Testis (tissue), 3 donors: ENCODE measurements around the gene PIF1. TPM values are rescaled to one million over a fixed set of nuclear protein-coding genes. Genes with fewer than 3 reads are reported as not detected.

ENCODE experiments used
- DNase-seq: peaks from one replicate; pipeline ENCODE4 v3.0.0-alpha.2; 2019
- H3K27ac ChIP-seq, 2 donors: fragments of 200-600 bp; sonication (generic); one replicate each; pipeline ENCODE4 v1.5.1; 2019
- H3K27me3 ChIP-seq: fragments of 200-600 bp; sonication (generic); one replicate; pipeline ENCODE4 v1.5.1; 2019
- H3K36me3 ChIP-seq: fragments of 200-600 bp; sonication (generic); one replicate; pipeline ENCODE4 v1.5.1; 2017; ENCODE audit warnings: low read depth; ENCODE audit errors: missing control alignments
- H3K4me1 ChIP-seq: fragments of 200-600 bp; sonication (generic); one replicate; pipeline ENCODE4 v1.5.1; 2019
- H3K4me3 ChIP-seq, 2 donors: fragments of 200-600 bp; sonication (generic); one replicate each; pipeline ENCODE4 v1.5.1; 2017 to 2019
- H3K9me3 ChIP-seq: fragments of 200-600 bp; sonication (generic); one replicate; pipeline ENCODE4 v1.5.1; 2017
- CTCF ChIP-seq, 3 experiments: fragments of 450-650 bp in 2 of 3; fragments of 200-600 bp in 1 of 3; sonication (generic) in 1 of 3; IDR thresholded peaks; one replicate each; pipeline ENCODE4 v1.5.1; 2016 to 2019; ENCODE audit warnings: antibody characterized with exemption in 3 of 3, mild to moderate bottlenecking in 2 of 3, moderate library complexity in 1 of 3
- POLR2A ChIP-seq: fragments of 450-650 bp; IDR thresholded peaks from one replicate; pipeline ENCODE4 v1.6.1; 2017; ENCODE audit warnings: antibody characterized with exemption, mild to moderate bottlenecking, moderate library complexity
- WGBS, 2 donors: methylation state at CpG; one replicate each; pipeline ENCODE4 v1.1.5; 2018; 5-methylcytosine and 5-hydroxymethylcytosine counted together
- intact Hi-C: fragments of 100-400 bp; cut with DNase I; formaldehyde crosslinking; loops from one replicate; pipeline ENCODE4 v1.15.1; 2023; ENCODE audit warnings: low total_unique reads
- polyA plus RNA-seq: library from polyadenylated mRNA; stranded (reverse); fragments of 350-450 nt; fragmentation: Illumina TruSeq; extraction: RNeasy Lipid Tissue Mini Kit (QIAGEN cat#74804); gene quantifications from one replicate; pipeline ENCODE4 v1.2.3, GENCODE V29; 2014; ENCODE audit warnings: low read depth, low replicate concordance; ENCODE audit not compliant: insufficient read depth
- total RNA-seq, 2 donors: library from RNA; depleted of rRNA; stranded (reverse); fragments of >200 nt; gene quantifications; one replicate each; pipeline ENCODE4 v1.2.3, GENCODE V29; 2016

PIF1 gene
- total and polyA plus RNA-seq, 3 donors from 2014 or later, result 3.4 to 19.1 (median 6.9) TPM

DNA sequence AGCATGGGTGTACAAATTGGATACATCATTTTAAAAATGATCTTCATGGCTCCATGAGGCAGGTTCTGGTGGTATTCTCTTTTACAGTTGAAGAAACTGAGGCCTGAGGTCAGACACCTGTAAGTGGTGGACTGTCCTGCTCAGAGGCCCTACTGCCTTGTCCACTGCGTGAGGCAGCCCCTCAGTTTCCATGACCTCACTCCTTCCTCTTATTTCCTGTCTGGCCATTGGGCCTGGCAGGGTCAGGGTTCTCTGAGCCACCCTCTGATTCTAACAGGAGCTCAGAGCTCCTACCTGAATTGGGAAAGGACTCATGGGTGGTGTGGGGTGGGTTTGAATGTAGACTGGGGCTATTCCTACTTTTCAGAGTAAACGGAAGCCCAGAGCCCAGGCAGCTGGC is 33.8 kb upstream of the PIF1 start:
- Histone ChIP-seq H3K36me3 (no peaks in the 10 kb centered on the region), H3K9me3 (no peaks in the 10 kb centered on the region), H3K27me3 (no peaks in the 10 kb centered on the region), H3K4me3 (no peak overlapping the region), H3K4me1 (peaks cover 40% of the 10 kb centered on the region), H3K27ac (no peak overlapping the region)
- intact Hi-C loops, result no loop called here
- TF ChIP-seq CTCF (IDR thresholded peaks at IDR 0.05), result no peak
- no peak for TF ChIP-seq POLR2A
- DNase-seq, result no peak
- WGBS, 2 donors, result 70 to 84% methylated on average over 2 of the region's 2 CpGs

DNA sequence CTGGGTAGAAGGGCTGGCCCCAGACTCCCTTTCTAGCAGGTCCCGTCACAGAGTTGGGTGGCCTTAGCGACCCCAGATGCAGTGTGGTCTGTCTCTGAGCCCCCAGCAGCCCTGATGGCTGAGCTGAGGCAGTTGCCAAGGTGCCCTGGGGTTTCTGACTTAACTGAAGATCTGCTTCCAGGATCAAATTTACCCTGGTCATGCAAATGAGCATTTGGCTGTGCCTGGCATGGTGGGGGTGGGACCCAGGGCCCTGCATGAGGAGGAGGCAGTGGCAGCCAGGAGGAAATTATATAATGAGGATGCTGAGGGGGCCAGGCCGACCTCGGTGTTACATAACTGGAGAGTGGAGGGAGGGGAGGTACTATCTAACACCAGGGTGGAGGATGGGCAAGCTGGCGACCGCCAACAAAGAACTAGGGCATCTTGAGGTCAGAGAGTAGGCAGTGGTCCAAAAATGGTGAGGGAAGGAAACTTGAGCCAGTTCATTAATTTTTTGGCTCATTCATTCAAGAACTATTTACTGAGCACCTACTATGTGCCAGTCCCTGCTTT is 32.7 kb upstream of the PIF1 start:
- intact Hi-C loops, result no loop called here
- Histone ChIP-seq H3K27ac (peak overlapping the region; percentile 86 to 87), H3K36me3 (no peaks in the 10 kb centered on the region), H3K4me3 (no peak overlapping the region), H3K27me3 (no peaks in the 10 kb centered on the region), H3K4me1 (peaks cover 45% of the 10 kb centered on the region), H3K9me3 (no peaks in the 10 kb centered on the region)
- WGBS, 2 donors, result 52 to 55% methylated on average over 4 to 6 of the region's 6 CpGs
- DNase-seq, result no peak
- TF ChIP-seq CTCF (IDR thresholded peaks at IDR 0.05) (no peak), POLR2A (no peak)

- H3K27ac ChIP-seq, result peak overlapping the region; percentile 86 to 87
- no peak overlapping the region for H3K4me3 ChIP-seq
- 51 to 57% methylated on average over 4 of the region's 4 CpGs for WGBS, 2 donors
- DNase-seq, result no peak
- H3K4me1 ChIP-seq, result peaks cover 45% of the 10 kb centered on the region
- H3K9me3 ChIP-seq, result no peaks in the 10 kb centered on the region
- TF ChIP-seq POLR2A, result no peak
- TF ChIP-seq CTCF (IDR thresholded peaks at IDR 0.05), result no peak
- H3K36me3 ChIP-seq, result no peaks in the 10 kb centered on the region
- intact Hi-C loops, result no loop called here
- H3K27me3 ChIP-seq, result no peaks in the 10 kb centered on the region
These were observed 32.0 kb upstream of the PIF1 start for GRCh38 chr15:64857421-64857820.

- Histone ChIP-seq H3K27me3 (no peaks in the 10 kb centered on the region), H3K27ac (peak overlapping the region; percentile 86 to 87), H3K4me1 (peaks cover 49% of the 10 kb centered on the region), H3K9me3 (no peaks in the 10 kb centered on the region), H3K36me3 (no peaks in the 10 kb centered on the region), H3K4me3 (no peak overlapping the region)
- no peak for TF ChIP-seq CTCF (IDR thresholded peaks at IDR 0.05)
- TF ChIP-seq POLR2A, result no peak
- 13 to 28% methylated on average over 5 of the region's 5 CpGs for WGBS, 2 donors
- intact Hi-C loops, result no loop called here
- peak; percentile 90 for DNase-seq
These were observed 31.1 kb upstream of the PIF1 start for GRCh38 chr15:64856429-64857145.
